ENCODE results near the gene GAD1. TPM values are rescaled to one million over a fixed set of nuclear protein-coding genes. Genes with fewer than 3 reads are reported as not detected.

Gene GAD1
- polyA plus RNA-seq (2011; rRNA removed) (0.41 and 0.48 TPM in 2 replicates), polyA plus RNA-seq (2017; fragmentation: RNase III; extraction: RNeasy Plus Mini Kit Qiagen cat#74134 plus additional on column Dnase treatment) (0.13 to 0.26 TPM (median 0.15 TPM) in 3 replicates), polyA minus RNA-seq (2011; rRNA and poly(A)+ RNA removed) (0.29 TPM in 1 of 2 replicates, not detected in the other)
- 0.36 and 0.79 TPM in 2 replicates for polyA plus RNA-seq (2012; cell fraction: cytosol; rRNA removed)
- 0.60 and 0.91 TPM in 2 replicates for polyA plus RNA-seq (2012; cell fraction: nucleus; rRNA removed)

DNA sequence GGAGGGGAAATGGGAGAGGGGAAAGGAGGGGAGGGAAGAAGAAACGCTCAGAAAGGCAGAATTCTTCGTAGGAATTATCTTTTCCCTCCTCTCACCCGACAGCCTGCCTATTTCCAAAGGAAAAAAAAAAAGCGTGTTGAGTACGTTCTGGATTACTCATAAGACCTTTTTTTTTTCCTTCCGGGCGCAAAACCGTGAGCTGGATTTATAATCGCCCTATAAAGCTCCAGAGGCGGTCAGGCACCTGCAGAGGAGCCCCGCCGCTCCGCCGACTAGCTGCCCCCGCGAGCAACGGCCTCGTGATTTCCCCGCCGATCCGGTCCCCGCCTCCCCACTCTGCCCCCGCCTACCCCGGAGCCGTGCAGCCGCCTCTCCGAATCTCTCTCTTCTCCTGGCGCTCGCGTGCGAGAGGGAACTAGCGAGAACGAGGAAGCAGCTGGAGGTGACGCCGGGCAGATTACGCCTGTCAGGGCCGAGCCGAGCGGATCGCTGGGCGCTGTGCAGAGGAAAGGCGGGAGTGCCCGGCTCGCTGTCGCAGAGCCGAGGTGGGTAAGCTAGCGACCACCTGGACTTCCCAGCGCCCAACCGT, at the start of gene GAD1:
TSS of gene GAD1 (plus strand) at position 384 of the 589 bp plus-strand sequence. CDS start 1,705 bp downstream, outside the sequence.
- POLR2A ChIA-PET = no interaction called here

DNA sequence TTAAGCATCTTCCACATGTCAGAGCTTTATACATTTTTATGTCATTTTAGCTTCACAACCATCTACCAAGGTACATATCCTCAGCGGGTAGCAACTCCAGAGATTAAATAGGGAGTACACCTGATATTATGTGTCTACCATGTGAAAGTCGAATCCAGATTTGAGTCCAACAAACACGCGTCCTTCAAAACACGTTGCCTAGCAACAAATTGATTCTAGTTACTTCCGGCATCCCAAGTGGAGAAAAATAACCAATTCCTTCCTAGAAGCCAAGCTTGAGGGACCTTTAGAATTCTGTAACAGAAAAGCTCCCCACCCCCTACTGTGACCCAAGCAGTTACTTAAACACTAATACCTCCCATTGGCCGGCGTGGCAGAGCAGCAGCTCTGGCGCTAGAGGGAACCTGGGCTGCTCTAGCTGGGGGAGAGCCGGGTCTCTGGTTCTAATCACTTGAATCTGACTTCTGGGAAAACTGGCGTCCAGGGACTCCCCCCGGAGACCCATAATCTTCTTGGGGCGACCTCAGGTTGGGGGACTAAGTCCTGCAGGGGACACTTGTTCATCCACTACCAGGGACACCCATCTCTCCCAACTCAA, 46.6 kb upstream of the GAD1 start, which contains the start of gene ERICH2:
TSS of gene ERICH2 (plus strand) at position 371 of the 598 bp plus-strand sequence. CDS start 304 bp downstream, outside the sequence.
- peak within 1 kb of the TSS; percentile 99 for H3K4me2 ChIP-seq
- H3K4me3 ChIP-seq = peak within 1 kb of the TSS; percentile 62
- peak; percentile 46 to 55 for DNase-seq (ENCODE audit: low read depth in 1 of 2, low spot score in 1 of 2)
- ATAC-seq = peak; percentile 75 to 80
- no peaks in the 10 kb centered on the region for H3K9me3 ChIP-seq
- 0 out of 3 replicates have a peak, but pooled peaks cover 4% of the 10 kb centered on the region for H3K4me1 ChIP-seq
- H3K27ac ChIP-seq = peak within 1 kb of the TSS; percentile 57 to 76
- CTCF ChIA-PET = interaction anchor here (0.6 to 1.7 kb wide), 3 partner anchors 43 to 159 kb away, joined by 3 to 5 read pairs (median 4); partner anchors contain the start of gene GORASP2
- 3% methylated on average over 12 of the region's 13 CpGs for WGBS (ENCODE audit: missing lambda C conversion rate)
- POLR2A ChIA-PET = no interaction called here
- no peak for FAIRE-seq
- TF ChIP-seq JUNB (IDR thresholded peaks at IDR 0.05) (no peak), PHF8 (IDR thresholded peaks at IDR 0.05; ENCODE audit: borderline replicate concordance, low read depth) (peak; percentile 53; the same call in 1 of the 2 replicates)

More for the DNA sequence above, at the start of gene GAD1:
- FAIRE-seq (no peak), DNase-seq (ENCODE audit: low read depth in 1 of 2, low spot score in 1 of 2) (peak; percentile 56 to 70), ATAC-seq (peak; percentile 56 to 79)
- CTCF ChIA-PET = interaction anchor here (0.7 to 6.8 kb wide), 34 partner anchors 9 to 584 kb away, joined by 3 to 95 read pairs (median 6); partner anchors contain the start of gene ERICH2
- H3K4me2 ChIP-seq = peak within 1 kb of the TSS; percentile 98
- TF ChIP-seq MAX (IDR thresholded peaks at IDR 0.05) = peak; percentile 32
- TF ChIP-seq RARB (CRISPR knock-in tag; IDR thresholded peaks at IDR 0.05) = no peak
- TF ChIP-seq, protein P1, sequence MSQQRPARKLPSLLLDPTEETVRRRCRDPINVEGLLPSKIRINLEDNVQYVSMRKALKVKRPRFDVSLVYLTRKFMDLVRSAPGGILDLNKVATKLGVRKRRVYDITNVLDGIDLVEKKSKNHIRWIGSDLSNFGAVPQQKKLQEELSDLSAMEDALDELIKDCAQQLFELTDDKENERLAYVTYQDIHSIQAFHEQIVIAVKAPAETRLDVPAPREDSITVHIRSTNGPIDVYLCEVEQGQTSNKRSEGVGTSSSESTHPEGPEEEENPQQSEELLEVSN (IDR thresholded peaks at IDR 0.05; ENCODE audit: borderline replicate concordance, low read depth) = peak; percentile 68
- TF ChIP-seq KDM1A (IDR thresholded peaks at IDR 0.05; ENCODE audit: low read depth) = no peak
- TF ChIP-seq POLR2AphosphoS2 (conservative IDR thresholded peaks at IDR 0.05; ENCODE audit: low read length) = no peak
- H3K4me3 ChIP-seq = peak within 1 kb of the TSS; percentile 43
- H3K9me3 ChIP-seq = no peaks in the 10 kb centered on the region
- WGBS (ENCODE audit: missing lambda C conversion rate) = under 1% methylated on average over 18 of the region's 49 CpGs
- H3K4me1 ChIP-seq = peaks cover 30% of the 10 kb centered on the region
- H3K27ac ChIP-seq = no peak within 1 kb of the TSS

DNA sequence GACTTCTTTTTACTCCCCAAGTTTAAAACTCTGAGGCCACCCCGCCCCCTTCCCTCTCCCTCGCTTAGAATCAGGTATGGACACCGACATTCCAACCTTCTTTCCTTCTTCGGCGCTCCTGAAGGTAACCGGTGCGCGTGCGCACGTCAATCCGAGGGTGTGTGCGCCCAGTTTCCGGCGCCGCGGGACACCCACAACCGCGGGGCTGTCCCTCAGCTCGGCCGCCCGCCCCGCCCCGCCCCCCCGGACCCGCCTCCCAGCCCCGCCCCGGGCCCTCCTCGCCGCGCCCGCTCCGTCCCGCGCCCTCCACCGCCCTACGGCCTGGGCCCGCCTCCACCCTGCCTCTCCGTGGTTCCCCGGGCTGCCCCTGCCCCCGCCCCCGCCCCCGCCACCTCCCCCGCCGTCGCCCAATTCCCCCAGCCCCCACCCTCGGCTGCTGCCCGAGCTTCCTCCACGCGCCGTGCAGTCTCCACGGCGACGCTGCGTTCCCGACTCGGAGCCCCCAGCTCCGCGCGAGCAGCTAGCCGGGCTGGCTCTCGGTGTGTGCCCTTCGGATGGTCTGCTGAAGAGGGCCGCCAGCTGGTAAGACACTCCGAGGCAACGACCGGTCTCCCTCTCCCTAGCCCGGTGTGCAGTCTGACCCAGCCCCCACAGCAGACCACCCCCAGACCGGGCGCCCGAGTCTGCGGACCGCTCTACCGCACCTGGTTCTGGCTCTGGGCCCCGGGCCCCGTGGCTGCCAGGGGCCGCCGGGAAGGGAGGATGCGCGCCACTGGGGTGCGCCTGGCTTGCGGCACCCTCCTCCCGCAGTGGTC, 45.9 kb upstream of the GAD1 start:
- Histone ChIP-seq H3K4me3 (peak overlapping the region; percentile 62), H3K4me2 (peak overlapping the region; percentile 99), H3K9me3 (no peaks in the 10 kb centered on the region), H3K4me1 (0 out of 3 replicates have a peak, but pooled peaks cover 4% of the 10 kb centered on the region), H3K27ac (peak overlapping the region; percentile 57 to 76)
- ATAC-seq (peak; percentile 92 to 96), DNase-seq (ENCODE audit: low read depth in 1 of 2, low spot score in 1 of 2) (peak; percentile 55 to 79), FAIRE-seq (no peak)
- CTCF ChIA-PET = interaction anchor here (0.6 to 1.1 kb wide), 3 partner anchors 41 to 158 kb away, joined by 3 to 4 read pairs (median 3); partner anchors contain the start of gene GORASP2
- POLR2A ChIA-PET = no interaction called here
- TF ChIP-seq, protein P1 (IDR thresholded peaks at IDR 0.05; ENCODE audit: borderline replicate concordance, low read depth) = 0 out of 2 replicates have a peak, but pooled peaks have one; percentile 31
- TF ChIP-seq RFX5 (IDR thresholded peaks at IDR 0.05) = no peak
- TF ChIP-seq, protein P2, sequence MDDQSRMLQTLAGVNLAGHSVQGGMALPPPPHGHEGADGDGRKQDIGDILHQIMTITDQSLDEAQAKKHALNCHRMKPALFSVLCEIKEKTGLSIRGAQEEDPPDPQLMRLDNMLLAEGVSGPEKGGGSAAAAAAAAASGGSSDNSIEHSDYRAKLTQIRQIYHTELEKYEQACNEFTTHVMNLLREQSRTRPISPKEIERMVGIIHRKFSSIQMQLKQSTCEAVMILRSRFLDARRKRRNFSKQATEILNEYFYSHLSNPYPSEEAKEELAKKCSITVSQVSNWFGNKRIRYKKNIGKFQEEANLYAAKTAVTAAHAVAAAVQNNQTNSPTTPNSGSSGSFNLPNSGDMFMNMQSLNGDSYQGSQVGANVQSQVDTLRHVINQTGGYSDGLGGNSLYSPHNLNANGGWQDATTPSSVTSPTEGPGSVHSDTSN (IDR thresholded peaks at IDR 0.05) = no peak
- no peak for TF ChIP-seq ELK1 (IDR thresholded peaks at IDR 0.05; ENCODE audit: low read depth, low read length)
- no peak for TF ChIP-seq ESRRA (IDR thresholded peaks at IDR 0.05; ENCODE audit: borderline replicate concordance, low read length)
- TF ChIP-seq MAX (IDR thresholded peaks at IDR 0.05) = peak; percentile 25
- no peak for TF ChIP-seq GATA3 (IDR thresholded peaks at IDR 0.05; ENCODE audit: borderline replicate concordance)
- no peak for TF ChIP-seq HDAC2 (IDR thresholded peaks at IDR 0.05)
- TF ChIP-seq RNF2 (IDR thresholded peaks at IDR 0.05; ENCODE audit: borderline replicate concordance, low read depth) = peak; percentile 83; the same call in 1 of the 2 replicates
- TF ChIP-seq NFE2L2 (conservative IDR thresholded peaks at IDR 0.05; ENCODE audit: low read length) = no peak
- TF ChIP-seq ZNF302 (CRISPR knock-in tag; IDR thresholded peaks at IDR 0.05) = no peak
- 0 out of 5 replicates have a peak, but pooled peaks of 1 of the 2 experiments have one; percentile 37 for TF ChIP-seq JUN (IDR thresholded peaks at IDR 0.05)
- TF ChIP-seq FOXS1 (CRISPR knock-in tag; IDR thresholded peaks at IDR 0.05) = no peak
- TF ChIP-seq ZSCAN20 (CRISPR knock-in tag; IDR thresholded peaks at IDR 0.05) = no peak
- 0% methylated on average over 3 of the region's 82 CpGs for WGBS (ENCODE audit: missing lambda C conversion rate)

Data from A549 (cell line).